ENCODE measurements around the gene MMP23B. TPM values are rescaled to one million over a fixed set of nuclear protein-coding genes. Genes with fewer than 3 reads are reported as not detected.

Gene MMP23B
- total and polyA plus RNA-seq, 2 of the 8 experiments (the other 6 are each of a cell fraction or from before 2014, with no cell fraction given), result 9.2 to 14.6 TPM

GRCh38 chr1:1683104-1683905 lies 51.3 kb downstream of the MMP23B start:
- H3K9me3 ChIP-seq (ENCODE audit: insufficient read depth in 2 of 2, low read depth in 1 of 2, low read length in 1 of 2), result no peaks in the 10 kb centered on the region
- no peak overlapping the region for H3K18ac ChIP-seq (ENCODE audit: extremely low read depth, low read length)
- no peaks in the 10 kb centered on the region for H3K23me2 ChIP-seq (ENCODE audit: low read depth, low read length)
- H3K4me3 ChIP-seq (ENCODE audit: extremely low read depth in 1 of 4, insufficient read depth in 2 of 4, low read depth in 3 of 4, low read length in 4 of 4), result peak overlapping the region in 1 of 4 experiments; percentile 36; a peak in 4 of 8 replicates
- no peak for TF ChIP-seq CBX5 (IDR thresholded peaks at IDR 0.05; ENCODE audit: low read depth, low read length)
- no peak for TF ChIP-seq POU5F1 (IDR thresholded peaks at IDR 0.05; ENCODE audit: low read depth, low read length)
- no peak for TF ChIP-seq YY1 (IDR thresholded peaks at IDR 0.05; ENCODE audit: low read depth, low read length)
- no peak for TF ChIP-seq KDM1A (IDR thresholded peaks at IDR 0.05; ENCODE audit: borderline replicate concordance, low read length)
- no peak for TF ChIP-seq TBP (IDR thresholded peaks at IDR 0.05; ENCODE audit: low read depth, low read length)
- TF ChIP-seq CEBPB (IDR thresholded peaks at IDR 0.05; ENCODE audit: low read depth, low read length), result no peak
- no peak for TF ChIP-seq KDM5A (IDR thresholded peaks at IDR 0.05; ENCODE audit: low read length)
- TF ChIP-seq POLR2A (IDR thresholded peaks at IDR 0.05; ENCODE audit: control extremely low read depth in 1 of 2, low read depth in 2 of 2, low read length in 2 of 2), result no peak
- DNase-seq (ENCODE audit: low read depth in 1 of 2, low spot score in 2 of 2) (no peak), FAIRE-seq (no peak)
- no peak overlapping the region for H3K4ac ChIP-seq (replicated peaks; ENCODE audit: insufficient read length, low read depth, low read length)
- peak overlapping the region in 1 of 4 experiments; percentile 19; a peak in 3 of 7 replicates for H3K9ac ChIP-seq (replicated peaks in 1 of 4; ENCODE audit: extremely low read depth in 1 of 4, low read depth in 3 of 4, low read length in 3 of 4)
- 0 out of 2 replicates have a peak overlapping the region, but pooled peaks have one; percentile 3 for H2BK5ac ChIP-seq (ENCODE audit: low read depth, low read length)
- no peak overlapping the region for H2BK12ac ChIP-seq (ENCODE audit: low read depth, low read length)
- no peak overlapping the region for H2BK20ac ChIP-seq (ENCODE audit: low read length)
- H2BK15ac ChIP-seq (ENCODE audit: low read length), result no peak overlapping the region
- WGBS, 2 experiments (ENCODE audit: extremely low coverage in 1 of 2, insufficient coverage in 1 of 2, insufficient read length in 1 of 2, insufficient replicate concordance in 2 of 2, low coverage in 1 of 2, low lambda C conversion rate in 2 of 2, missing lambda C conversion rate in 1 of 2), result 52% methylated on average over 26 of the region's 26 CpGs; no CpG with 5 or more reads in 1 of the 2 experiments
- no peak overlapping the region for H4K91ac ChIP-seq (replicated peaks; ENCODE audit: insufficient read length, low read length)
- ChIA-PET POLR2A (ENCODE audit: partially characterized antibody) (interaction anchor here (0.6 to 0.9 kb wide), 3 partner anchors 18 to 227 kb away, joined by 3 read pairs; no protein-coding TSS in a partner anchor), CTCF (ENCODE audit: partially characterized antibody) (interaction anchor here (1.7 kb wide), 1 partner anchor 17 kb away, joined by 4 read pairs; no protein-coding TSS in a partner anchor)
- H3K4me2 ChIP-seq (ENCODE audit: insufficient read depth in 1 of 2, low read depth in 2 of 2, low read length in 2 of 2), result peak overlapping the region; percentile 49 to 62
- no peak overlapping the region for H2AFZ ChIP-seq (ENCODE audit: low read length)
- no peak overlapping the region; the same call in 1 of the 2 replicates for H3K27ac ChIP-seq (ENCODE audit: low read depth, low read length)
- H3K23ac ChIP-seq (ENCODE audit: insufficient read length), result no peak overlapping the region
- H4K8ac ChIP-seq (ENCODE audit: extremely low read depth, insufficient read depth, low read length), result no peak overlapping the region; the same call in 1 of the 2 replicates
- H3K79me2 ChIP-seq (ENCODE audit: control insufficient read depth in 1 of 2, insufficient read depth in 2 of 2, low read length in 2 of 2), result peaks cover 4 to 71% of the 10 kb centered on the region in 2 experiments; a peak in 2 of 4 replicates
- H4K20me1 ChIP-seq (replicated peaks in 1 of 2; ENCODE audit: control insufficient read depth in 1 of 2, insufficient read depth in 2 of 2, low read length in 2 of 2), result peaks cover 5 to 19% of the 10 kb centered on the region in 2 experiments
- H3K27me3 ChIP-seq (replicated peaks in 1 of 4; ENCODE audit: control insufficient read depth in 3 of 4, extremely low read depth in 1 of 4, insufficient read depth in 3 of 4, low read length in 3 of 4), result no peaks in the 10 kb centered on the region
- no peak overlapping the region for H3K14ac ChIP-seq (ENCODE audit: insufficient read length)
- peaks cover 16% of the 10 kb centered on the region for H3K79me1 ChIP-seq (ENCODE audit: low read depth, low read length)
- no peak overlapping the region for H4K5ac ChIP-seq (ENCODE audit: insufficient read length, low read depth, low read length)
- H2BK120ac ChIP-seq (replicated peaks; ENCODE audit: low read depth, low read length), result no peak overlapping the region
- no peaks in the 10 kb centered on the region for H3K36me3 ChIP-seq (ENCODE audit: control insufficient read depth in 2 of 4, insufficient read depth in 4 of 4, low read length in 3 of 4)
- no peak overlapping the region; the same call in 1 of the 2 replicates for H2AK5ac ChIP-seq (ENCODE audit: low read depth, low read length)
- H3K56ac ChIP-seq (replicated peaks; ENCODE audit: insufficient read length, low read depth, low read length), result no peak overlapping the region
- H3K4me1 ChIP-seq (replicated peaks in 1 of 4; ENCODE audit: control insufficient read depth in 3 of 4, insufficient read depth in 4 of 4, low read length in 3 of 4), result peaks cover 0 to 19% (median 13%) of the 10 kb centered on the region in 4 experiments; a peak in 6 of 7 replicates
